ENCODE measurements around the gene SYNJ1. TPM values are rescaled to one million over a fixed set of nuclear protein-coding genes. Genes with fewer than 3 reads are reported as not detected.

Gene SYNJ1
- total RNA-seq, 4 donors from 2014 or later = 6.5 to 13.8 (median 7.6) TPM

- intact Hi-C loops (cut with DNase I) = no loop called here
- H3K4me3 ChIP-seq = peak overlapping the region; percentile 82 to 95 (median 89)
- no peak for DNase-seq
- TF ChIP-seq CTCF (IDR thresholded peaks at IDR 0.05) (no peak), POLR2A (IDR thresholded peaks at IDR 0.05) (no peak)
- H3K27me3 ChIP-seq = no peaks in the 10 kb centered on the region
- WGBS, 2 donors = 5 to 14% methylated on average over 8 to 10 of the region's 13 CpGs
- H3K27ac ChIP-seq = peak overlapping the region; percentile 91 to 96 (median 96)
- peaks cover 5 to 27% (median 13%) of the 10 kb centered on the region in 3 donors for H3K4me1 ChIP-seq
- H3K9me3 ChIP-seq = no peaks in the 10 kb centered on the region
- H3K36me3 ChIP-seq = peaks cover 0 to 15% (median 0%) of the 10 kb centered on the region in 3 donors
Observed at GRCh38 chr21:32728456-32728839, 635 bp upstream of the SYNJ1 start.

DNA sequence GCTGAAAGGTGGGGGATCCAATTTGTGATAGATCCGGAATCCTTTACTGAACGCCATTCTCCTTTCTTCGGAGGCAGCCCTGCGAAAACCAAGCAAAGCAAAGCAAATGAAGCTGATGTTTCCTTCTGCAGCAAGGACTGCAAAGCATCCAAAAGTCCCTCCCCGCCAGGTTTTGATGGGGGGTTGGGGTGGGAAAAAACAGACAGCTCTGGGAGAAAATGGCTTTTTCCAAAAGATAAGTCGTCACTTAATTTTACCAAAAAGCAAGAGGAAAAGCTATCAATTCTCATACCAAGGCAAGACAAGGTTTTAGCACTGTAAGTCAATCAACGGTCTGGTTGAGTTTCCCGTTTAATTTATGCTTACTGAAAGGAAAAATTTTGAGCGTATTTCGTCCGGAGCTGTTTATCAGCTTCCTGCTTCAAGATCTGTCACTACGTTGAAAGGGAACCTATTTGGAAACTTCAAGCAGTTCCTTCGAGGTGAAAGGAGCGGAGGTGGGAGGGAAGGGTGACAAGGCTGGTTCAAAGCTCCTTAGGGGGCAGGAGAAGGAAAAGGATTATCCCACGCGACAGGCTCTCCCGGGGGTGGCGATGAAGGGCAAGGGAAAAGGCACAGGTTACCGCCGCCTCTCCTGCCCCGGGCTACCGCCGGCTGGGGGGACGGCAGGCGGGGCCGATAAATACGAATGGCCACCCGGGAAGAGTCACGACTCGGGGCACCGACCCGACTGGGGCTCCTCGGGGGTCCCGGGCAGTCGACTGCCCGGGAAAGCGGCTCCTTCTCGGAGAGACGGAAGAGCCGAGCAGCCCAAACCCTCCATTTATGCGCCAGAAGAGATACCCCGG lies 750 bp downstream of the SYNJ1 start:
- H3K36me3 ChIP-seq = peaks cover 0 to 4% (median 0%) of the 10 kb centered on the region in 3 donors
- TF ChIP-seq POLR2A (IDR thresholded peaks at IDR 0.05) (peak in 1 of 4 donors; percentile 12), CTCF (IDR thresholded peaks at IDR 0.05) (no peak)
- WGBS, 2 donors = 1% methylated on average over 23 to 26 of the region's 42 CpGs
- intact Hi-C loops (cut with DNase I) = no loop called here
- peak overlapping the region; percentile 91 to 96 (median 96) for H3K27ac ChIP-seq
- no peaks in the 10 kb centered on the region for H3K27me3 ChIP-seq
- peaks cover 5 to 27% (median 13%) of the 10 kb centered on the region in 3 donors for H3K4me1 ChIP-seq
- DNase-seq = no peak
- H3K9me3 ChIP-seq = no peaks in the 10 kb centered on the region
- H3K4me3 ChIP-seq = peak overlapping the region; percentile 82 to 95 (median 89)

DNA sequence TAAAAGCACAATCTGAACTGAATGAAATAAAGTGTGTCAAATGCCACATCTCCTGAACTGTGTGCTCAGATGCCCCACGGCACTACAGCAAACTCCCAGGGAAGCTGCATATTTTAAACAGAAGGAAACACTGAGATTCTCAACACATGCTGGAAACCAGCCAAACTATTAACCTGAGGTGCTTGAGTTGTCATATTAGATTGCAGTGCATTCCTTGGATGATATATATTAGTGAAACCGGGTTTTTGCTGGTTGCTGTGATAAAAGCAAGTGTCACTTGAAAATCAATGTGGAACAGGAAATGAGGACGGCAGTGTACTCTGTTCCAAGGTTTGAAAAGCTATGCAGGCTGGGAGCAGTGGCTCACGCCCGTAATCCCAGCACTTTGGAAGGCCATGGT lies 8.7 kb downstream of the SYNJ1 start:
- Histone ChIP-seq H3K4me1 (no peaks in the 10 kb centered on the region), H3K9me3 (no peaks in the 10 kb centered on the region), H3K36me3 (peaks cover 0 to 20% (median 6%) of the 10 kb centered on the region in 3 donors), H3K27ac (no peak overlapping the region), H3K4me3 (no peak overlapping the region), H3K27me3 (no peaks in the 10 kb centered on the region)
- no peak for DNase-seq
- TF ChIP-seq CTCF (IDR thresholded peaks at IDR 0.05) = no peak
- no peak for TF ChIP-seq POLR2A (IDR thresholded peaks at IDR 0.05)
- intact Hi-C loops (cut with DNase I) = no loop called here
- WGBS, 2 donors = 76 to 89% methylated on average over 3 to 5 of the region's 5 CpGs

GRCh38 chr21:32717851-32718316 lies 9.9 kb downstream of the SYNJ1 start:
- Histone ChIP-seq H3K36me3 (peaks cover 0 to 20% (median 6%) of the 10 kb centered on the region in 3 donors), H3K9me3 (no peaks in the 10 kb centered on the region), H3K27ac (no peak overlapping the region), H3K4me3 (no peak overlapping the region), H3K4me1 (no peaks in the 10 kb centered on the region), H3K27me3 (no peaks in the 10 kb centered on the region)
- no peak for TF ChIP-seq POLR2A (IDR thresholded peaks at IDR 0.05)
- TF ChIP-seq CTCF (IDR thresholded peaks at IDR 0.05) = no peak
- WGBS, 2 donors = 57 to 58% methylated on average over 2 of the region's 2 CpGs
- intact Hi-C loops (cut with DNase I) = no loop called here
- DNase-seq = no peak

GRCh38 chr21:32716486-32716885 lies 11.3 kb downstream of the SYNJ1 start:
- Histone ChIP-seq H3K9me3 (no peaks in the 10 kb centered on the region), H3K4me3 (no peak overlapping the region), H3K27me3 (no peaks in the 10 kb centered on the region), H3K36me3 (peaks cover 0 to 18% (median 6%) of the 10 kb centered on the region in 3 donors), H3K27ac (no peak overlapping the region), H3K4me1 (no peaks in the 10 kb centered on the region)
- 94 to 96% methylated on average over 2 of the region's 2 CpGs for WGBS, 2 donors
- no peak for DNase-seq
- intact Hi-C loops (cut with DNase I) = no loop called here
- TF ChIP-seq POLR2A (IDR thresholded peaks at IDR 0.05) (no peak), CTCF (IDR thresholded peaks at IDR 0.05) (no peak)
